WTC11 (cell line): ENCODE data around the gene MACROD2. TPM values are rescaled to one million over a fixed set of nuclear protein-coding genes. Genes with fewer than 3 reads are reported as not detected.
A peak's percentile ranks its signal among the peaks of the same experiment; 100 is the strongest.

ENCODE experiments used
- ATAC-seq: fragments of 200-7000 bp; cut with Tn5 transposase; 2 replicates; pipeline ENCODE4 v1.10.0; 2021; ENCODE audit warnings: mild to moderate bottlenecking, moderate library complexity
- CTCF ChIA-PET: fragments of 300-600 bp; sonication (Branson Sonifier 250); formaldehyde crosslinking; loops from one replicate; lab custom pipeline; 2021; ENCODE audit warnings: antibody characterized with exemption; lab: Charles Lee
- POLR2A ChIA-PET: fragments of 350-600 bp; sonication (Branson Sonifier 250); formaldehyde crosslinking; loops from one replicate; lab custom pipeline; 2021; ENCODE audit warnings: antibody characterized with exemption; lab: Charles Lee
- DNase-seq: peaks from one replicate; pipeline ENCODE4 v3.0.0; 2021; ENCODE audit warnings: low spot score
- H3K27ac Mint-ChIP-seq: 2 replicates; pipeline ENCODE4 v1.8.0; 2021; ENCODE audit warnings: mixed read lengths
- H3K27me3 Mint-ChIP-seq: 2 replicates; pipeline ENCODE4 v1.8.0; 2021; ENCODE audit warnings: low read depth, mild to moderate bottlenecking, moderate library complexity, mixed read lengths
- H3K36me3 Mint-ChIP-seq: 2 replicates; pipeline ENCODE4 v1.8.0; 2021; ENCODE audit warnings: mixed read lengths
- H3K4me1 Mint-ChIP-seq: 2 replicates; pipeline ENCODE4 v1.8.0; 2022; ENCODE audit warnings: mixed read lengths
- H3K4me3 Mint-ChIP-seq: 2 replicates; pipeline ENCODE4 v1.8.0; 2021; ENCODE audit warnings: mild to moderate bottlenecking, moderate library complexity, mixed read lengths
- H3K9me3 Mint-ChIP-seq: 2 replicates; pipeline ENCODE4 v1.8.0; 2021; ENCODE audit warnings: mixed read lengths
- ATF3 ChIP-seq: sonication (generic); formaldehyde crosslinking; conservative IDR thresholded peaks from 2 replicates; pipeline ENCODE4 v1.8.1; 2022; ENCODE audit warnings: mild to moderate bottlenecking, missing genetic modification reagents
- HMGA2 ChIP-seq: fragments of 250-450 bp; sonication (Bioruptor Pico); IDR thresholded peaks from 2 replicates; pipeline ENCODE4 v1.4.0; 2021; ENCODE audit warnings: mild to moderate bottlenecking, moderate library complexity
- JUN ChIP-seq: sonication (generic); formaldehyde crosslinking; IDR thresholded peaks from 2 replicates; pipeline ENCODE4 v1.8.0; 2023; ENCODE audit warnings: mild to moderate bottlenecking, missing genetic modification reagents
- MLX ChIP-seq: sonication (generic); formaldehyde crosslinking; IDR thresholded peaks from 2 replicates; pipeline ENCODE4 v1.8.1; 2023; ENCODE audit warnings: mild to moderate bottlenecking, missing genetic modification reagents, moderate library complexity
- NFYB ChIP-seq: sonication (generic); formaldehyde crosslinking; conservative IDR thresholded peaks from 2 replicates; pipeline ENCODE4 v1.8.0; 2022; ENCODE audit warnings: low read depth, missing genetic modification reagents
- PRDM15 ChIP-seq: sonication (generic); formaldehyde crosslinking; IDR thresholded peaks from 2 replicates; pipeline ENCODE4 v1.8.0; 2022; ENCODE audit warnings: missing genetic modification reagents
- SMAD4 ChIP-seq: sonication (generic); formaldehyde crosslinking; IDR thresholded peaks from 2 replicates; pipeline ENCODE4 v1.8.0; 2022; ENCODE audit warnings: mild to moderate bottlenecking, missing genetic modification reagents
- ZNF121 ChIP-seq: sonication (generic); formaldehyde crosslinking; IDR thresholded peaks from 2 replicates; pipeline ENCODE4 v1.8.0; 2023; ENCODE audit warnings: missing genetic modification reagents
- ZNF317 ChIP-seq: sonication (generic); formaldehyde crosslinking; IDR thresholded peaks from 2 replicates; pipeline ENCODE4 v1.8.1; 2023; ENCODE audit warnings: low read depth, mild to moderate bottlenecking, moderate library complexity, missing genetic modification reagents, borderline replicate concordance
- total RNA-seq: library from RNA; stranded (reverse); gene quantifications from 3 replicates; pipeline ENCODE4 v1.2.3, GENCODE V29; 2021
- TF ChIP-seq, protein P1 (sequence below): sonication (generic); formaldehyde crosslinking; IDR thresholded peaks from 2 replicates; pipeline ENCODE4 v1.8.1; 2023; ENCODE audit warnings: mild to moderate bottlenecking, missing genetic modification reagents
- TF ChIP-seq, protein P2 (sequence below): sonication (generic); formaldehyde crosslinking; IDR thresholded peaks from 2 replicates; pipeline ENCODE4 v1.8.1; 2022; ENCODE audit warnings: low read depth, missing genetic modification reagents, borderline replicate concordance
- TF ChIP-seq, protein P3 (sequence below): sonication (generic); formaldehyde crosslinking; IDR thresholded peaks from 2 replicates; pipeline ENCODE4 v1.8.1; 2023; ENCODE audit warnings: mild to moderate bottlenecking, missing genetic modification reagents, moderate library complexity

The MACROD2 gene
- total RNA-seq, 1 experiment from 2014 or later = 4.1 TPM

- TF ChIP-seq, protein P1, sequence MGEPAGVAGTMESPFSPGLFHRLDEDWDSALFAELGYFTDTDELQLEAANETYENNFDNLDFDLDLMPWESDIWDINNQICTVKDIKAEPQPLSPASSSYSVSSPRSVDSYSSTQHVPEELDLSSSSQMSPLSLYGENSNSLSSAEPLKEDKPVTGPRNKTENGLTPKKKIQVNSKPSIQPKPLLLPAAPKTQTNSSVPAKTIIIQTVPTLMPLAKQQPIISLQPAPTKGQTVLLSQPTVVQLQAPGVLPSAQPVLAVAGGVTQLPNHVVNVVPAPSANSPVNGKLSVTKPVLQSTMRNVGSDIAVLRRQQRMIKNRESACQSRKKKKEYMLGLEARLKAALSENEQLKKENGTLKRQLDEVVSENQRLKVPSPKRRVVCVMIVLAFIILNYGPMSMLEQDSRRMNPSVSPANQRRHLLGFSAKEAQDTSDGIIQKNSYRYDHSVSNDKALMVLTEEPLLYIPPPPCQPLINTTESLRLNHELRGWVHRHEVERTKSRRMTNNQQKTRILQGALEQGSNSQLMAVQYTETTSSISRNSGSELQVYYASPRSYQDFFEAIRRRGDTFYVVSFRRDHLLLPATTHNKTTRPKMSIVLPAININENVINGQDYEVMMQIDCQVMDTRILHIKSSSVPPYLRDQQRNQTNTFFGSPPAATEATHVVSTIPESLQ = no peak
- no peak for TF ChIP-seq PRDM15 (CRISPR knock-in tag)
These were observed 1781.6 kb downstream of the MACROD2 start (continued) for GRCh38 chr20:15776770-15777466.

- peaks cover 7% of the 10 kb centered on the region for H3K9me3 Mint-ChIP-seq
- no peak for ATAC-seq
- H3K27ac Mint-ChIP-seq = no peak overlapping the region
- H3K4me3 Mint-ChIP-seq = no peak overlapping the region
- ChIA-PET CTCF (no interaction called here), POLR2A (no interaction called here)
- H3K4me1 Mint-ChIP-seq = peaks cover 23% of the 10 kb centered on the region
- no peaks in the 10 kb centered on the region for H3K27me3 Mint-ChIP-seq
- DNase-seq = no peak
- TF ChIP-seq HMGA2 (CRISPR knock-in tag) (no peak), ATF3 (CRISPR knock-in tag) (no peak), SMAD4 (no peak), JUN (no peak), NFYB (CRISPR knock-in tag) (no peak), ZNF317 (CRISPR knock-in tag) (no peak), MLX (CRISPR knock-in tag) (no peak)
- TF ChIP-seq, protein P2, sequence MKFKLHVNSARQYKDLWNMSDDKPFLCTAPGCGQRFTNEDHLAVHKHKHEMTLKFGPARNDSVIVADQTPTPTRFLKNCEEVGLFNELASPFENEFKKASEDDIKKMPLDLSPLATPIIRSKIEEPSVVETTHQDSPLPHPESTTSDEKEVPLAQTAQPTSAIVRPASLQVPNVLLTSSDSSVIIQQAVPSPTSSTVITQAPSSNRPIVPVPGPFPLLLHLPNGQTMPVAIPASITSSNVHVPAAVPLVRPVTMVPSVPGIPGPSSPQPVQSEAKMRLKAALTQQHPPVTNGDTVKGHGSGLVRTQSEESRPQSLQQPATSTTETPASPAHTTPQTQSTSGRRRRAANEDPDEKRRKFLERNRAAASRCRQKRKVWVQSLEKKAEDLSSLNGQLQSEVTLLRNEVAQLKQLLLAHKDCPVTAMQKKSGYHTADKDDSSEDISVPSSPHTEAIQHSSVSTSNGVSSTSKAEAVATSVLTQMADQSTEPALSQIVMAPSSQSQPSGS = no peak
- TF ChIP-seq, all 79 proteins: peak for 0
- no peaks in the 10 kb centered on the region for H3K36me3 Mint-ChIP-seq
These were observed 1788.7 kb downstream of the MACROD2 start for GRCh38 chr20:15784020-15784419.

GRCh38 chr20:15789079-15789478 lies 1793.8 kb downstream of the MACROD2 start:
- ATAC-seq (peak; percentile 80), DNase-seq (no peak)
- no peaks in the 10 kb centered on the region for H3K27me3 Mint-ChIP-seq
- TF ChIP-seq ZNF121 (CRISPR knock-in tag) = no peak
- TF ChIP-seq, protein P3, sequence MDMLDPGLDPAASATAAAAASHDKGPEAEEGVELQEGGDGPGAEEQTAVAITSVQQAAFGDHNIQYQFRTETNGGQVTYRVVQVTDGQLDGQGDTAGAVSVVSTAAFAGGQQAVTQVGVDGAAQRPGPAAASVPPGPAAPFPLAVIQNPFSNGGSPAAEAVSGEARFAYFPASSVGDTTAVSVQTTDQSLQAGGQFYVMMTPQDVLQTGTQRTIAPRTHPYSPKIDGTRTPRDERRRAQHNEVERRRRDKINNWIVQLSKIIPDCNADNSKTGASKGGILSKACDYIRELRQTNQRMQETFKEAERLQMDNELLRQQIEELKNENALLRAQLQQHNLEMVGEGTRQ (CRISPR knock-in tag) = 0 out of 2 replicates have a peak, but pooled peaks have one; percentile 19
- H3K9me3 Mint-ChIP-seq = no peaks in the 10 kb centered on the region
- H3K4me3 Mint-ChIP-seq = peak overlapping the region; percentile 29
- no peaks in the 10 kb centered on the region for H3K36me3 Mint-ChIP-seq
- ChIA-PET POLR2A (no interaction called here), CTCF (no interaction called here)
- H3K4me1 Mint-ChIP-seq = peaks cover 38% of the 10 kb centered on the region
- peak overlapping the region; percentile 76 for H3K27ac Mint-ChIP-seq
